Activated CD4-positive, alpha-beta T cell treated with anti-CD3 and anti-CD28 coated beads, Interleukin-2, amount 50 U/mL, for 16 hours (primary cell): ENCODE data around the gene PYGO2.
A peak's percentile ranks its signal among the peaks of the same experiment; 100 is the strongest.

Experiments
- DNase-seq: peaks from one replicate; pipeline ENCODE4 v3.0.0-alpha.2; 2020

PYGO2 gene

GRCh38 chr1:154961207-154962155 is at the start of gene PYGO2:
Gene PYGO2 (minus strand): TSS chr1:154961782. CDS start chr1:154961576, 206 bp downstream.
- DNase-seq = peak; percentile 84

- no peak for DNase-seq
These were observed 49.4 kb upstream of the PYGO2 start for GRCh38 chr1:155011004-155011416.

GRCh38 chr1:155010211-155010918 is 48.8 kb upstream of the PYGO2 start:
- peak; percentile 66 for DNase-seq

- no peak for DNase-seq
These were observed 48.2 kb upstream of the PYGO2 start for GRCh38 chr1:155009742-155010141.

GRCh38 chr1:155009221-155009711 is 47.7 kb upstream of the PYGO2 start:
- DNase-seq = no peak

- peak; percentile 86 for DNase-seq
These were observed 46.7 kb upstream of the PYGO2 start for GRCh38 chr1:155008015-155008941.

- DNase-seq = no peak
These were observed 45.8 kb upstream of the PYGO2 start for GRCh38 chr1:155007251-155007828.

- peak; percentile 74 for DNase-seq
These were observed 45.1 kb upstream of the PYGO2 start for GRCh38 chr1:155006601-155007101.

- no peak for DNase-seq
These were observed 43.8 kb upstream of the PYGO2 start for GRCh38 chr1:155005076-155006011.

- DNase-seq = no peak
These were observed 42.9 kb upstream of the PYGO2 start for GRCh38 chr1:155004352-155005075.

- DNase-seq = no peak
These were observed 42.3 kb upstream of the PYGO2 start for GRCh38 chr1:155003766-155004351.

GRCh38 chr1:155003227-155003765 is 41.7 kb upstream of the PYGO2 start:
- no peak for DNase-seq

- no peak for DNase-seq
These were observed 41.1 kb upstream of the PYGO2 start, which contains the start of gene ZBTB7B for GRCh38 chr1:155002464-155003226. Gene ZBTB7B (plus strand): TSS chr1:155002802. CDS start chr1:155014661, 11,859 bp downstream.

GRCh38 chr1:155001675-155002463 is 40.3 kb upstream of the PYGO2 start:
- peak; percentile 99 for DNase-seq

GRCh38 chr1:155001425-155001674 is 39.8 kb upstream of the PYGO2 start:
- no peak for DNase-seq

GRCh38 chr1:155000726-155001424 is 39.3 kb upstream of the PYGO2 start:
- peak; percentile 88 for DNase-seq

- no peak for DNase-seq
These were observed 38.8 kb upstream of the PYGO2 start for GRCh38 chr1:155000411-155000725.
